Activated T-helper 1 cell treated with anti-CD3 and anti-CD28 coated beads, Interleukin-2, amount 50 U/mL, for 16 hours (primary cell): ENCODE measurements around the gene ARMS2.

ENCODE experiments used
- DNase-seq, 2 donors: peaks; one replicate each; pipeline ENCODE4 v3.0.0-alpha.2; 2020; ENCODE audit warnings: low read depth in 1 of 2, low spot score in 1 of 2

The ARMS2 gene

DNA sequence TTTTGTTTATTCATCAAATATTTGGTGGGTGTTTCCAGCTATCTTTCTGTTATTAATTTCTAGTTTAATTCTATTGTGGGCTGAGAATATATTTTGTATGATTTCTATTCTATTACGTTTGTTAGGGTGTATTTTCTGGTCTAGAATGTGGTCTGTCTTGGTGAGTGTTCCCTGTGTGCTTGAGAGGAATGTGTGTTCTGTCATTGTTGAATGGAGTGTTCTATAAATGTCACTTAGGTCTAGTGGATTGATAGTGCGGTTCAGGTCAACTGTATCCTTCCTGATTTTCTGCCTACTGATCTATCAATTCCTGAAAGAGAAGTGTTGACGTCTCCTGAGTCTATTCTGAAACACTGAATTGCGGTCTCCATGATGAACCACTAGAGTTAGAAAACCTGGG, 15.4 kb downstream of the ARMS2 start:
- no peak for DNase-seq

DNA sequence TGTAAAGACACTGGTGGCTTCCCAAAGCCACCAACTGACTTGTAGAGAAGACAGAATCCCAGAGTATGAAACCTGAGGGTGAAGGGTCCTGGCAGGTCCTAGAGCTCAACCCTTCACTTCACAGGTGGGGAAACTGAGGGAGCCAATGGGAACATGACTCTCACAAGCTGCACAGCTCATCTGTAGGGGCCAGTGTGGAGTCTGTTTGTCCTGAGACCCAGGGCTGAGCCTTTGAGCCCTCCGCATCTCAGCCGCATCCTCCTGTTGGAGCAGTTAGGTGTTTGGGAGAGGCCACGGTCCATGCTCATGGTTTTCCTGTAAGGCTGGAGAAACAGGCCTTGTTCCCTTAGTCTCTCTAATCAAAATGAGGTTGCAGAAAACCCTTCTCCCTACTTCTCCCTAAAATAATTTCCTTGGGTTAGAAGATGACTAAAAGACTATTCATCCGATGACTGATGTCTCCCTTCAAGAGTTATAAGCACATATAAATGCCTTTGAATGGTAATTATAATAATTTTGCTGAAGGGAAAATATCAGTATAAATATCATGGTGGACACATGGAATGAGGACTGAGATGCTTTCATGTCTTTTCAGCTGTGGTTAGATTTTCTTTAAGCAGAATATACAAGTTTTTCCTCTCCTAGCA, 17.2 kb downstream of the ARMS2 start:
- DNase-seq, result no peak

DNA sequence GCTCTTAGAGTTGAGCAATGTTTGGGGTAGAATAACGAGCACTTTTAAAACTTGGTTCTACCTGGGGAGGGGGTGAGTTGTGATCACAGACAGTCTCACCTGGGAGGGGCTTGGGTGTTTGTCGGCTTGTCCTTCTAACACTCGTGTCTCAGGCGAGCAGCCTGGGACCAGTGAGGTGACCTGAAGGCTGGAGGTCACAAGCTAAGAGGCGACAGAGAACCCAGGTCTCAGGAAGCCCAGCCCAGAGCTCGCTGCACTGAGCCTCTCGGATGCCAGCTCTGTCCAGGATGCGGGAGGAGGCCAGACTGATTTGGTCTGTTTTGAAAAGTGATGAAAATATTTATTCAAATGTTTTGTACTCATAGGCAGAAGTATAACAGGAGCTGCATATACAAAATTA, 18.7 kb downstream of the ARMS2 start:
- DNase-seq, result no peak

DNA sequence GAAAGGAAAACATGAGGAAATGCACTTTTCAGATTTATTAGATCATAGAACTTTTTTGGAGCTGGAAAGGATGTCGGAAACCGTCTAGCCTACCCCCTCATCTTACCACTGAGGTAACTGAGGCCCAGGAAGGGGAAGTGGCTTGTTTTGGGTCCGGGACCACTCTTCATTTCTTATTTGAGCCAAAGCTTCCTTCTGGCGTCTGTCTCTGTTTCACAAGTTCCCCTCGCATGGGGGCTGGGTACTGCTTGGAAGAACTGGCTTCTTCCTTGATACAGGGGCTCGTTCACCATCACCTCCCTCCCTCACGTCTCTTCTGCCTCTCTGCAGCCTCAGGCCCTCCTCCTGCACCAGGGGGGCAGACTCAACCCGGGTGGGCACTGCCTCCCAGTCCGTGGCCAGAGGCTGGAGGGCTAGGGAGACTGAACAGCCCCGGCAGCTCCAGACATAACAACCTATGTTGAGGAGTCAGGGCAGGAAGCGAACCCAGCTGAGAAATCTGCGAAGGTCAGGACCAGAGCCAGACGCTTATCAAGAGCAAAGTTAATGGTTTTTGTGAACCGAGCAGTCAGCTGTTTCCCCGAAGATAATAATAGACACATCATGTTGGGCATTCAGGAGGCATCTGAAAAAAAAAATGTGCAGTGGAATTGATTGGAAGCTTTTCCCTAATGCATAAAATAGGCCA, 19.8 kb downstream of the ARMS2 start:
- DNase-seq, result no peak

DNA sequence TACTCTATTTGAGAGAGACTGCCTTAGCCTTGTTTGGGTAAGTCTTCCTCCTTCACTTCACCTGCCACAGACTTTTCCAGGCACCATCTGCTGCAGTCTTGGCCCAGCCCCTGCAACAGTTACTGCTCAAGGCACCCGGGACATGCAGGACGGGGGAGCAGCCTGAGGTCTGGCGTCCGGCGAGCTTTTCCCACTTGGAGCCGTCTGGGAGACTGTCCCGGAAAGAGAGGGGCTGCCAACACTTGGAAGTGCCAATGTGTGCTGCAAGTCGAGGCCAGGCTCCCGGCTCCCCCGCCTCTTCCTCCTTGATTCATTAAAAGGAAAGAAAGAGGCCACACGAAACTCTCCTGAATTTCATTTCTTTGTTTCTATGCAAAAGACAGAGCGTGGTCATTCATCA, 20.6 kb downstream of the ARMS2 start:
- no peak for DNase-seq

DNA sequence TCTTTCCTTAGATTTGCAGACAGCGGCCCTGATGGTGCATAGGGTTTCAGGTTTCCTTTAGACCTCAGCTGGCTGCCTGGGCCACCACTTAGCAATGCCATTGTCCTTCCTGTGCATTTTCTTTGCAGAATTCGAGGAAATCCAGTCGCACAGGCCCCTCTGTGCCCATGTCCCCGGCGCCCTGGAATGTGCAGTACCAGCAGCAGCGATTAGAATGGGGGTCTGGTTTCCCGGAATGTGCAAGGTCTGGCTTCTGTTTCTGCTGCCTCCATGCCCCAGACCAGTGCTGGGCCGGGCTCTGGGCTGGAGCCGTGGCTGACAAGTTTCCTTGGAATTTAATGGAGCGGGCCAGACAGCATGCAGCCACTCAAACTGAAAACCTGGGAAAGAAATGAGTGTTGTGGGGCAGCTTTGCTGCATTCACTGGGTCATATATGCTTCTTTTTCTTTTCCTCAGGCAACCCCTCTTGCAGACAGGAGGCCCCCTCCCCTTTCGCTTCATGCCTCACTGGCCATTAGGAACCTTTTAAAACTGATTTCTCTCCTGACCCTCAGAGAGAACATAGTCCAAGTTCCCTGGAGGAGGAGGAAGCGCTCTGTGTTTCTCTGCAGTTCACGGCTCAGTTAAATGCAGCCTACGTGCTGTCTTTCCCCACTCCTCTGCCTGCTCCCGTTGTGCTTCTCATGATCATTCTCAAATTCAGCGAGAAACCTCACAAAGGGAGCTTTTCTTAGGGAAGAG, 21.3 kb downstream of the ARMS2 start:
- no peak for DNase-seq

DNA sequence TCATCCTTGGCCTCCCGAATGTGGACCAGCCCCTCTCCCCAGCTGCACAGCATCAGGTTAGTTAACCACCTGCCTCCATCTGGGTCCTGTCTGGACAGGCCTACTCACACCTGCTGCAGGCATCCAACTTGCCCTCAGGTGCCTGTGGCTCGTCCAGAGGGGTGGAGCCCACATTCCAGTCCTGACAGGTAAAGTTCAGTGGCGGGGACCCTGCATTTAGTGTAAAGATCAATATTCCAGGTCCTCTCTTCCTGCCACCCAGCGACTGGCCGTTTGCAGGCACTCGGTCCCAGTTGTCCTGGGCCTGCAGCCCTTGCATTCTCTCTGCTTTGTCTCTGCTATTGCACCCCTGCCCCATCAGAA, 21.9 kb downstream of the ARMS2 start:
- no peak for DNase-seq

DNA sequence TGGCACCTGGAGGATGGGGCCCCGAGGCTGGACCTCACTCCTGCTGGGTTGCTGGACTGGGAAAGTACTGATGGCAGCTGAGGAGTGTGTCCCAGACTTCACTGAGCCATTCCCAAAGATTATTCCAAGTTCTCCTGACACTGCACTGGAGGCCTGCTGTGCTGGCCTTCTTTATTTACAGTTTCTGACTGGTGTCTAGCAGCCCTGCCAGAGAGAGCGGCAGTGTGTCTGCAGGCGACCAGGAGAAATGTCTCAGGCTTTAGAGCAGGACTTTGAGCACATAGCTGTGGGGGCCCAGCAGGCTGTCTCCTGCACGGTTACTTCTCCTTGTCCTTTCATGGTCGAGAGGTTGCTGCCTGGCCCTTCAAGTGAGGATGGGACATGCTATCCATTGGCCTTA, 23.0 kb downstream of the ARMS2 start:
- DNase-seq, result no peak

DNA sequence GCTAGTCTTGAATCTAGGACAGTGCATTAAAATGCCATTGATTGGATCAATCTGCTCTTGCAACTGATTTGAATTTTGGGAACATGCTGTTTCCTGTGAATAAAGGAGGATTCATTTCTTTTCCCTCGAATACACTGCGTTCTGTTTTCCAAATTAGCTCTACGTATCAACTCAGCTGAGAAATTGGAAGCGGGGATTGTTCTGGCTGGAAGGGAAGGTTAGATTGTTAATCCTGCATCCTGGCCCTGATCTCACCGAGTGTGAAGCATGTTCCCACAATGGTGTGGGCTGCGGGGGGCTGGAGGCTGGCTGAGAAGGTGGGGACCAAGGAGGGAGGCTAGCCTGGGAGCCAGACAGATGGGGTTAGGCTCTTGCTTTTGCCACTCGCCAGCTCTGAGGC, 24.5 kb downstream of the ARMS2 start:
- DNase-seq, result no peak

DNA sequence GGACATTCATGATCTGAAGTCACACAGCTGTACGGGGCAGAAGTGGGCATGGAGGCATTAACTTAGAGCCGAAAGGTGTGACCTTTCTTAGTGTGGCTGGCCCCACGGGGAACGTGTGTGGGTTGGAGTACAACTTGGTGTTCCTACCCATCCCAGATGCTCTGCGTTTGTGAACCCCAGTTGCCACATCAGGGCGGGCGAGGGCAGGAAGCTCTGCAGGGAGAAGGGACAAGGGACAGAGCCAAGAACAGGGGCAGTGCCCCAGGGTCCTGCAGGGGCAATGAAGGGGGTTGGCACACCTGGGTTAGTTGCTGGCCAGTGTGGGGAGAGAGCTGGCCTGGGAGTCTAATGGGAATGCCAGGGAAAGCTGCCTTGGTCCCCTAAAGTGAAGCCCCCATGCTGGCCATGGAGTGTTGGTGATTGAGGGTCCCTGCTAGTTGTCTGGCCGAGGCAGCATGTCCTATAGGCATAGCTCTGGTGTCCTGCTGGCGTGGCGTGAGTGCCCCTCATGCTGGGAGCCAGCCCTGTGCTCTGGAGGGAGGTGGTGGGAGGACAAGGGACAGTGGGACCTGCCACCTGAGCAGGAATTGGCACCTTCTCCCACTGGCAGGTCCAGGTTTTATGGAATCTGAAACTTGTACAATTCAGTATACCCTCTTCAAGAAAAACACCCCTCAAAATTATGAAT, 25.8 kb downstream of the ARMS2 start:
- no peak for DNase-seq

DNA sequence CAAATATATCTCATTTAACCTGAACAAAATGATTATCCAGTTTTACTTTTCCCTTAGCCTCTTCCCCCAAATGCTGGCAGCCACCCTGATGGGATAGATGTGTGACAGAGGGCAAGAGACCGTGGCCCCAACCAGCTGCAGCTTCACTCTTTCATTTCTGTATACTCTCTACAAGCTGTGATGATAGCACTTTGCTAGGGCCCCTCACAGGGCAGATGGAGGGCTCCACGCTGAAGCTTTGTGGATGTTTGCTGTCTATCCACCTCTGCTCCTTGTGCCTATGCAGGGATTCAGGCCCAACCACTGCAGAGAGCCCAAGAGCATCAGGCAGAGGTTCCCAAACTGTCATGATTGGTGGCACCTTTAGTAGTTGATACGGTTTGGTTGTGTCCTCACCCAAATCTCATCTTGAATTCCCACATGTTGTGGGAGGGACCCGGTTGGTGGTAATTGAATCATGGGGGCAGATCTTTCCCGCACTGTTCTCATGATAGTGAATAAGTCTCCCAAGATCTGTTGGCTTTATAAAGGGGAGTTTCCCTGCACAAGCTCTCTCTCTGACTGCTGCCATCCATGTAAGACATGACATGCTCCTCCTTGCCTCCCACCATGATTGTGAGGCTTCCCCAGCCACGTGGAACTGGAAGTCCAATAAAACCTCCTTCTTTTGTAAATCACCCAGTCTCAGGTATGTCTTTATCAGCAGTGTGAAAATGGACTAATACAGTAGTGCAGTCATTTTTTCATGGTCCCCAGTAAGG, 27.0 kb downstream of the ARMS2 start:
- no peak for DNase-seq

DNA sequence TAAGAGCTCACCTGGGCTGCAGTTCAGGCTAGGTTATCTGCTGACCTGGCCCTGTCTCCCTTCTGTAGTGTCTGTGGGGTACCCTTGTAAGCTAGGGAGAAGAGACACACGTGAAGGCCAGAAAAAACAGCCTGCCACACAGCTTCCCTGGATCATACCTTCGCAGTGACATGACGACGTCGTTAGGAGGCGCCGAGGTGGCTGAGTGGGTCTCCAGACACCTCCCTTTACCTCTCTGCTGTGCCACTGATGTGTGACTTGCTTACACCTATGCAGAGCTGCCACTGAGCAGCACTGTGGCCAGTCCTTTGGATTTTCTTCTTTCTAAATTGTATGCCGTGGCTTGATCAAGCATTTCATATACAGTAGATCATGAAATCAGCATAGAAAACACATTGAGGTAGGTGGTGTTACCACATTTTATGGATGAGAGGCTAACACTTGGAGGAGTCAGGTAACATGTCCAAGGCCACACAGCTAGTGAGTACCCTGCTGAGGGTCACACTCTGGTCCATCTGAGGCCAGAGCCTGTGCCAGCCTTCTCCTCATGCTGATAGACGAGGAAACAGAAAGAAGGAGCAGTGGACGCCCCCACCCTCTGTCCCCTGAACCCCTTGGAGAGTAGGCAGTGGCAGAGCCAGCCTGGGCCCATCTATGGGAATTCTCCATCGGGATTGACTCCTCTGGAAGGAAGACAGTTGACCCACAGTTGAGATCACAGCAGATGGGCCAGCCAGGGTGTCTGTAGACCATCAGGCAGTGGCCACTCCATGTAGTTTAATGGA, 30.0 kb downstream of the ARMS2 start:
- DNase-seq, result no peak

DNA sequence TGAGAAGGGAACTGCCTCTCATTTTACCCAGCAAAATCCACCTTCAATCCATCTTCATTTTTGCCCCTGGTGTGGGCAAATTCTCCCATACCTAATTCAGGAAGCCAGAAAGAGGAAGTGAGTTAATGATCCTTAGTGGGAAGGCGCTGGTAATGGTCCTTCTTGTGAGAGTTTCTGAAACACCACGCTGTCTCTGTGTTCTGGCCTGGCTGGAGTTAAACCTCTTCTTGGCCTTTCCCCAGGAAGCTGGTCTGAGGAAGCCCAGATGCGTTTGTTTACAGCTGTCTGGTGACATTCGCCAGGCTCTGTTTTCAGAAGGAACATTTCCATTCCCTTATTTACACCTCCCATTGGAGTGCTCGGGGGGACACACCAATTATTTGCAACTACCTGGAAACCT, 31.2 kb downstream of the ARMS2 start:
- no peak for DNase-seq

DNA sequence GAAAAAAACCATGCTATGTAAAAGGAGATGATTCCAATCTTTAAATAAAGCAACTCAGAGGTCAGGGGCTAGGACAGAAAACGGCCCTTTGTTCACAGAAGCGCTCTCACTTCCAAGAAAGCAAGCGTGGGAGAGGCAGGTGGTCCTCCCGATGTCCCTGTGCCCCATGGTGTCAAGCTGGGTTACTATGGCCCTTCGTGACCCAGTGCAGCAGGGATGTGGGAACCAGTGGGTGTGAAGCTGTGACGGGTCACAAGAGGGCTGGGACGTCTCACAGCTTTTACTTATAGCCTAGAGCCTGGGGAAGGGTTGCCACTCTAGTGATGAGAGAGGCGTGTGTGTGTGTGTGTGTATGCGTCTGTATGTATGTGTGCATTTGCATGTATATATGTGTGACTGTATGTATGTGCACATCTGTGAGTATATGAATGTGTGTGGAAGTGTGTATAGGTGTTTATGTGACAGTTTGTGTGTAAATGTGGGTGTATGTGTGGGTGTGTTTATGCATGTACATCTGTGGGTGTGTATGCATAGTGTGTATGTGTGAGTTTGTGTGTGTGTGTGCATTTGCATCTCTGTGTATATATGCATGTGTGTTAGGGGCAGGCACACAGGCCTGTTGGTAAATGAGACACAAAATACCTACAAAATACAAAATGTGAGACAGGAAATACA, 32.1 kb downstream of the ARMS2 start:
- DNase-seq, result no peak

DNA sequence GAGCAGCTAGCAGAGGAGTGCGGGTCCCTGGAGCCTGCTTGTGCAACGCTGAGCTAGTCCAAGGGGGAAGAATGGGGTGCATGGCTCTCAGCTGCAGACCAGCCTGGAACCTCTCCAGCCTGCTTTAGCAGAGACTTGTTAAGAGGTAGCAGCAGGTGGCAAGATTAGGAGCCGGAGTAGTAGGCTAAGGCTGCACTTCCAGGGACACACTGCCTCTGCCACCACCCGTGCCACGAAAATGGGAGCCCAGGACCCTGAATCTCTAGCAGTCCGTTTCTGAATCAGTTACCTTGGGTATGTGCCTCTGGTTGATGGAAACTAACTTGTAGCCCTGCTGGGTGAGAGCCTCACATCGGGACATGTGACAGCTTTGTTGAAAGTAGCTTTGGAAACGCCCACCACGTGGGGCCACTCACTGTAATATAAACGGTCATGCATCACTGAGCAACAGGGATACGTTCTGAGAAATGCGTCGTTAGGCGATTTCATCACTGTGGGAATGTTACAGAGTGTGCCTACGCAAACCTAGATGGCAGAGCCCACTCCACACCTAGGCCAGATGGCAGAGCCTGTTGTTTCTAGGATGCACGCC, 32.8 kb downstream of the ARMS2 start:
- no peak for DNase-seq

DNA sequence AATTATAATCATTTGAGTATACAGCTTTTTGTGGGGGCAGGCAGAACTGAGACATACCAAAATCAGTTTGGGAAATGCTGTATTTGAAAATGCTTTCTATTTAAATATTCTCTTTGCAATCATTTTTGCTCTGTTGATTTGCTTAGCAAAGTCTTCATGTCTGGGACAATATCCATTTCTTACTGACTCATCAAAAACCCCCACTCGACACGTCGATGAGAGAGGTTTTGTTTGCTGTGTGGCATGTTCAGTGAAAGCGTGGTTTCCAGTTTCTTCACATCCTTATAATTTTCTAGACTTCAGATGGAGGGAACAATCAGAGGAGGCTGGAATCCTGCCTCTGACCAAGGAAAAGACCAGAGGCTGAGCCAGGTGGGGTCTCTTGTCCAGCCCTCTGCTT, 35.8 kb downstream of the ARMS2 start:
- no peak for DNase-seq

DNA sequence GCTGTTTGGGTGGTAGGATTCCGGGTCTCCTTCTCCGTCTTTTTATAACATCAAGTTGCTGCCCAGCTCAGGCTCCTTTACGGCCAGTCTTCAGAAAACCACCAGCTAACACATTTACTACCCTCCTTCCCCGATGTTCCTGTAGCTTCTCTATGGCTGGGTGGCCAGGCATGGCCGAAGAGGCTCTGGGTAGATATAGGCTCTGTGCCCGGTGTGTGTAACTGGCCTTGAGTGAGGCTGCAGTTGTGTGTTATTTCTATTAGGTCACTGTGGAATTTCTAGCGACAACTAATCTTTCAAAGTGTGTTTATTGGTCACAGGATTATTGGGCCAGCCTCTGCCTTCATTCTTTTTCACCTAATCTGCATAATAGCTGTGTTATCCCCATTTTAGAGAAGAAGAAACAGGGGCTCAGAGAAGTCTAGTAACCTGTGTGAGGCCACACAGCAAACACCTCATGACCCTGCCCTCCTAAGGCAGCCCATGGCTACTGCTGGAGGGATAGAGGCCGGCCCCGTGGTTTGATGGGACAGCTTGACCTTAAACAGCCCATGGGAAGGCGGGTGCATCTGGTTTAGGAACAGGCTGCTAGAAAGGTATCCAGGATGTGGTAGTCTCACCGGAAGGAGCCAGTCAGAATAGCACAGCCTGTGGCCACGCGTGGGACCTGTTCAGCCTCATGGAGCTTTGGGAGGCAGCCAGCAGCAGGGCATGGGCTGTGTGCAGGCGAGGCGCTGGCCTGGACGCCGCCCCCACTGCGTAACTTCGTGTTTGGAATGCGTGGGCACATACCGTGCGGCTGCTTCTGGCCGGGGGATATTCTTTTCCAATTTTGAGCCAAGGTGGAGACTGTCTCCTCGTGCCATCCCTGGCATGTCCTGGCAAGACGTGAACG, 36.6 kb downstream of the ARMS2 start:
- peak in 1 of 2 donors; percentile 34 for DNase-seq

DNA sequence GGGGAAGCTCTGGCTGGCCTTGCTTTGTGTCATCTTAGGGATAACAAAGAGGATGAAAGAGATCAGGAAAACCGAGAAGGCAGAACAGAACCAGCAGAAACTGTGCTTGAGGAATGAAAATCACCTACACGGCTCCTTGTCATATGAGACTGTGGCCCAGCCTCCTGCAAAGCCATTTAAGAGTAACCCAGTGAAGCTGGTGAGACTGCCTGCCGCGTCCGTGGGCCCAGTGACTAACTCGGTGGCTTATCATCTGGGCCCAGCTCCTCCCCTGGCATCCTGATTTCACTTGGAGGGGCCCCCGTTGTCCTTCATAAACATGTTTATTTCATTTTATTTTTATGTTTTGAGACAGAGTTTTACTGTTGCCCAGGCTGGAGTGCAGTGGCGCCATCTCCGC, 37.6 kb downstream of the ARMS2 start:
- no peak for DNase-seq
